Brain microvascular endothelial cell (primary cell): ENCODE measurements around the gene NUDT14.

ENCODE experiments used
- DNase-seq: peaks from one replicate; pipeline ENCODE4 v3.0.0-alpha.2; 2020
- H3K27ac ChIP-seq: fragments of 250-450 bp; sonication (Bioruptor Pico); 2 replicates; pipeline ENCODE4 v1.5.1; 2020; ENCODE audit warnings: mild to moderate bottlenecking, moderate library complexity
- H3K27me3 ChIP-seq: fragments of 250-450 bp; sonication (Bioruptor Pico); replicated peaks from 2 replicates; pipeline ENCODE4 v1.5.1; 2020; ENCODE audit warnings: mild to moderate bottlenecking
- H3K36me3 ChIP-seq: fragments of 250-450 bp; sonication (Bioruptor Pico); replicated peaks from 2 replicates; pipeline ENCODE4 v1.5.1; 2020; ENCODE audit warnings: mild to moderate bottlenecking
- H3K4me3 ChIP-seq: 2 replicates; pipeline ENCODE4 v1.5.1; 2011; ENCODE audit warnings: low read depth, mild to moderate bottlenecking, control low read depth, low read length, moderate library complexity
- in situ Hi-C: cut with HindIII; loops from 2 replicates; pipeline ENCODE4 v1.10.0; 2017; ENCODE audit warnings: low sequenced_read_pairs, low pct_ligation_motif_present
- TF ChIP-seq, protein P1 (sequence below): IDR thresholded peaks from 2 replicates; pipeline ENCODE4 v1.5.1; 2011; ENCODE audit warnings: low read depth, mild to moderate bottlenecking, moderate library complexity, low read length, control low read depth, inconsistent platforms; ENCODE audit errors: missing control alignments

The NUDT14 gene

DNA sequence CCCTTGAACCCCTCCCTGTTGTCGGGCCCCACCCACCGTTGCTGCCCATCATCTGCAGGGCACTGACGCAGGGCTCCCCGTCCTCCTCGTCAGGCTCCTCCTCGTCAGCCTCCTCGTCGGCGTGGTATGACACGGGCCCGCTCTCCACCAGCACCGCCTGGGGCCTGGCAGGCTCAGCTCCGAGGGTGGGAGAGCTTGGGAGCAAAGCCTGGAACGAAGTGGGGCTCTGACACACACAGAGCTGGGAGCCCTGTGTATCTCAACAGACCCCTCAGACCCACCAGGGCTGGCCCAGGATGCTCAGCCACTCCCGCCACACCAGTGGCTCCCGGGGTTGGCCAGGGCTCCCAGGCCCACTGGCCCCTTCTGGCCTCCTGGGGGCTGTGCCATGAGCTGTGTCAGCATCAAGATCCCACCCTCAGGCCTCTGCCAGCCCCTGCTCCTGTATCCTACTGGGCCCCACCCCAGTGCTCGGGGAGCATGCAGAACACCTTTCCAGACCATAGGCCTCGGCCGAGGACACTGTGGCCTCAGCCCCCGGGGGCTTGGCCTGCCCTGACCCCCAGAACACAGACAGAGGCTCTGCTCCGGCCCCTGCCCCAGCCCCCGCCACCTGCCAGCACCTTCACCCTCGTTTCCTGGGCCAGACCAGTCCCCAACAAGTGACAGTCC is 30.1 kb upstream of the NUDT14 start:
- no peak for DNase-seq
- H3K36me3 ChIP-seq, result peaks cover 4% of the 10 kb centered on the region

DNA sequence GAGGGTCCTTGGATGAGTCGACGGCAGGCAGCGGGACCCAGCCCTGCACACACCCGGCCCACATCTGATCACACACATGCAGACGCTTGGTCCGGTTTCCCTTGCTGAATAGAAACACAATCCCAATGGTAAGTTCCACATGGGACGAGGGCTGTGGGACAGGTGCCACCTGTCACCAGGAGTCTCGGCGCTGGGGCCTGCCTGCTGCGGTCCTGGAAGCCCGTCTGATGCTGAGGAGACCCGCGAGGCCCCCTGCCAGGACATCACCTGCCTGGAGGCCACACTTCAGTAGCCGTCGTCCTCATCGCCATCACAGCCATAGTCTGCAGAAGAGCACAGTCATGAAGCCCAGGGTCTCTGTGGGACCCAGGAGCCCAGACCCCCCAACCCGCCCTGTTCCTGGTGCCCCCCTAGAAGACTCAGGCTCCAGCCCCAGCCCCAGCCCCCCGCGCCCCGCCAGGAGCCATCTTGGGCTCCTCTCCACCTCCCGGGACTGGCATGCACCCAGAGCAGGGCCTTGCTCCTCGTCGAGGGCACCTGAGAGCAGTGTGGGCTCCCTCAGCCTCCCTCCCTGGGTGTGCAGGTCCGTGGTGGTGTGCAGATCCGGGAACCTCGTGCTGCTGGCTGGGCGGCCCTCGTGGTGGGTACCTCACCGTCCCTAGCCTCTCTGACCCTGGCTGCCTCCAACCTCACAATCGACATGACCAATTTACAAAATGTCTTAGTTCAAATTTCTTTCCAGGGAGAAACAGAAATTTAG is 29.3 kb upstream of the NUDT14 start:
- H3K36me3 ChIP-seq, result peaks cover 4% of the 10 kb centered on the region
- no peak overlapping the region for H3K4me3 ChIP-seq
- in situ Hi-C loops, result no loop called here
- no peaks in the 10 kb centered on the region for H3K27me3 ChIP-seq
- no peak for DNase-seq
- TF ChIP-seq, protein P1, sequence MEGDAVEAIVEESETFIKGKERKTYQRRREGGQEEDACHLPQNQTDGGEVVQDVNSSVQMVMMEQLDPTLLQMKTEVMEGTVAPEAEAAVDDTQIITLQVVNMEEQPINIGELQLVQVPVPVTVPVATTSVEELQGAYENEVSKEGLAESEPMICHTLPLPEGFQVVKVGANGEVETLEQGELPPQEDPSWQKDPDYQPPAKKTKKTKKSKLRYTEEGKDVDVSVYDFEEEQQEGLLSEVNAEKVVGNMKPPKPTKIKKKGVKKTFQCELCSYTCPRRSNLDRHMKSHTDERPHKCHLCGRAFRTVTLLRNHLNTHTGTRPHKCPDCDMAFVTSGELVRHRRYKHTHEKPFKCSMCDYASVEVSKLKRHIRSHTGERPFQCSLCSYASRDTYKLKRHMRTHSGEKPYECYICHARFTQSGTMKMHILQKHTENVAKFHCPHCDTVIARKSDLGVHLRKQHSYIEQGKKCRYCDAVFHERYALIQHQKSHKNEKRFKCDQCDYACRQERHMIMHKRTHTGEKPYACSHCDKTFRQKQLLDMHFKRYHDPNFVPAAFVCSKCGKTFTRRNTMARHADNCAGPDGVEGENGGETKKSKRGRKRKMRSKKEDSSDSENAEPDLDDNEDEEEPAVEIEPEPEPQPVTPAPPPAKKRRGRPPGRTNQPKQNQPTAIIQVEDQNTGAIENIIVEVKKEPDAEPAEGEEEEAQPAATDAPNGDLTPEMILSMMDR, result no peak
- no peak overlapping the region for H3K27ac ChIP-seq

More for the DNA sequence above, 30.1 kb upstream of the NUDT14 start:
- no peaks in the 10 kb centered on the region for H3K27me3 ChIP-seq
- no peak overlapping the region for H3K27ac ChIP-seq
- in situ Hi-C loops, result no loop called here
- no peak overlapping the region for H3K4me3 ChIP-seq
- TF ChIP-seq, protein P1, result no peak

DNA sequence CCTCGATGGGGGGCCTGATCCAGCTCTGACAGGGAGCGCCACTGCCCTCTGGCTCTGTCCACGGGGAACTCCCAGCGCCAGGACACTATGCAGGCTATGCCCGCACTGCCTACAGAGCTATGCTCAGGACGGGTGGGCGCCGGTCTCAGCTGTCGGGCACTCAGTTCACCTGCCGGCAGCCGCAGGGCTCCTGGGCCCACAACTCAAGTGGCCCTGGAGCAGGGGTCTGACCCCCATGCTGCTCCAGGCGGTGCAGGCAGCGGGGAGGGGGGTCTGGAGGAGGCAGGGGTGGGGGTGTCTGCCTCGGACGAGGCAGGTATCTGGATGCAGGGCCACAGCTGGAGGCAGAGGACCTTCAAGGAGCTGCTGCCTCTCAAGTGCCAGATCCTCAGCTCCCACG is 28.5 kb upstream of the NUDT14 start:
- TF ChIP-seq, protein P1, result no peak
- in situ Hi-C loops, result no loop called here
- Histone ChIP-seq H3K36me3 (peaks cover 4% of the 10 kb centered on the region), H3K4me3 (no peak overlapping the region), H3K27me3 (no peaks in the 10 kb centered on the region), H3K27ac (no peak overlapping the region)
- no peak for DNase-seq

DNA sequence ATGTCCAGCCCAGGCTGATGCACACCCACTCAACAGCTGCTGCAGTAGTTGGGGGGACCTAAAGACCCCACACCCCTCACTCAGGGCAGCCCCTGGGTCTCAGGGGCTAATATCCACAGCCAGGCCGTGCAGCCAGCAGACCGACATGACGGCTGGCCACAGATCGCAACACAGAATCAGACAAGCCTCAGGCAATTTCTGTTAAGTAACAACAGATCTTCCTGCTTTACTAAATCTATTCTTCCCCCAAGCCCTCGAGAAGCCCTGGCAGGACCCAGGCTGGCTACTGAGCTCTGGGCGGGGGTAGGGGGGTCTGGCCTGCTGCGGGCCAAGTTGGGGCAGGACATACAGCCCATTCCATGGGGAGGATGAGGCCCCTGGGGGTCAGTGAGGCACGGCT is 28.0 kb upstream of the NUDT14 start:
- Histone ChIP-seq H3K4me3 (no peak overlapping the region), H3K27ac (no peak overlapping the region), H3K27me3 (no peaks in the 10 kb centered on the region), H3K36me3 (peaks cover 4% of the 10 kb centered on the region)
- TF ChIP-seq, protein P1, result no peak
- in situ Hi-C loops, result no loop called here
- no peak for DNase-seq

DNA sequence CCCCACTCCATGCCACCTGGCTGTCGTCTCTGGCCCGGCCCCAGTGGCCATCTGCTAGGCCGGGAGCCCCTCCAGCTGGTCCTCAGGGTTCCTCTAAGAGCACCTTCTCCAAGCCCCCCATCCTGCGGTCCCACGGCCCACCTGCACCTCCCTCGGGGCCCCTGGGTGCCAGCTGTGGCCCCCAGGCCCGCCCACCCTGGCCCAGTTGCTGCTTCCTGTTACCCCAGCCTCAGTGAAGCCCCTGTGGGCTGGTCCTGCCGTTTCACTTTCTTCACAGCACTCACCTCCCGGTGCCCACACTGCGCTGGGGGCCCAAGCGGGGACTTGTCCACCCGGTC is 27.6 kb upstream of the NUDT14 start:
- H3K27ac ChIP-seq, result no peak overlapping the region
- H3K27me3 ChIP-seq, result no peaks in the 10 kb centered on the region
- H3K36me3 ChIP-seq, result peaks cover 4% of the 10 kb centered on the region
- TF ChIP-seq, protein P1, result no peak
- no peak overlapping the region for H3K4me3 ChIP-seq
- in situ Hi-C loops, result no loop called here
- DNase-seq, result no peak
